ENCODE results near the gene ANXA2.

ANXA2 gene

DNA sequence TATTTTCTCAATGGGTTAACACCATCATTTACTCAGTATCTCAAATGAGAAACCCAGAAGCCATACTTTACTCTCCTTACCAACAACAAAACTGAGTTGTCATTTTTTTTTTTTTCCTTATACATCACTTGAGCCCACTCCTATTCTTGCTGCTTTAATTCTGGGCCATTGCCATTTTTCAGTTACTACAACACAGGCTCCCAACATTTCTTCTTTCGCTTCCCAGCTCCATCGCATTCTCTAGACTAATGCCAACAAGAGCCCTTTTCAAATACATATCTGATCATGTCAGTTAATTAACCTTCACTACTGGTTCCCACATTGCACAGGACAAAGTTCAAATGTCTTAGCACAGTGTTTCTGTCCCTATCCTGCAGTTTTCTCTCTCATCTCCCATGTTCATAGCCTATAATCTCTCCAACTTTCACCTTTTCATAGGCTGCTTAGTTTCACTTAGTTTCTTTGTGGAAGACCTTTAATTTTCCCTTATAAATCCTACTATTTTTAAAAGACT, 22.5 kb upstream of the ANXA2 start:
- DNase-seq (ENCODE audit: low spot score) = no peak
- TF ChIP-seq, protein P1, sequence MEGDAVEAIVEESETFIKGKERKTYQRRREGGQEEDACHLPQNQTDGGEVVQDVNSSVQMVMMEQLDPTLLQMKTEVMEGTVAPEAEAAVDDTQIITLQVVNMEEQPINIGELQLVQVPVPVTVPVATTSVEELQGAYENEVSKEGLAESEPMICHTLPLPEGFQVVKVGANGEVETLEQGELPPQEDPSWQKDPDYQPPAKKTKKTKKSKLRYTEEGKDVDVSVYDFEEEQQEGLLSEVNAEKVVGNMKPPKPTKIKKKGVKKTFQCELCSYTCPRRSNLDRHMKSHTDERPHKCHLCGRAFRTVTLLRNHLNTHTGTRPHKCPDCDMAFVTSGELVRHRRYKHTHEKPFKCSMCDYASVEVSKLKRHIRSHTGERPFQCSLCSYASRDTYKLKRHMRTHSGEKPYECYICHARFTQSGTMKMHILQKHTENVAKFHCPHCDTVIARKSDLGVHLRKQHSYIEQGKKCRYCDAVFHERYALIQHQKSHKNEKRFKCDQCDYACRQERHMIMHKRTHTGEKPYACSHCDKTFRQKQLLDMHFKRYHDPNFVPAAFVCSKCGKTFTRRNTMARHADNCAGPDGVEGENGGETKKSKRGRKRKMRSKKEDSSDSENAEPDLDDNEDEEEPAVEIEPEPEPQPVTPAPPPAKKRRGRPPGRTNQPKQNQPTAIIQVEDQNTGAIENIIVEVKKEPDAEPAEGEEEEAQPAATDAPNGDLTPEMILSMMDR (IDR thresholded peaks at IDR 0.05; ENCODE audit: borderline replicate concordance, control extremely low read depth, extremely low read depth, insufficient read depth, missing control alignments) = no peak
- in situ Hi-C loops (cut with MboI; ENCODE audit: low sequenced_read_pairs, unreplicated experiment) = no loop called here

DNA sequence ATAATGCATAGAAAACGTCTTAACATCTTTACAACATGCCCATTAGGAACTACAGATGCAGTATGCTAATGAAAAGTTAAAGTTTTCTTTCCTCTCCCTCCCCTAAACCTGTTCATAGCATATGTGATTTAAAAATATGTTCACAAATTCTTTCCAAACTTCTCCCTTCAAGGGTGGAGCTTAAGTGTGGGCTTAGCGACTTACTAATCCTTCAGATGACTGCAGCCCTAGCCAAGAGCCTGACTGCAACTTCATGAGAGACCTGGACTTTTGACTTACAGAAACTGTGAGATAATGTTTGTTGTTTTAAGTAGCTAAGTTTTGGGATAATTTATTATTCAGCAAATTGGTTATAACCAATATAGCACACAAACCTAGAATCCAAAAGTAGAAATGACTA, 22.0 kb upstream of the ANXA2 start:
- no peak for DNase-seq (ENCODE audit: low spot score)
- in situ Hi-C loops (cut with MboI; ENCODE audit: low sequenced_read_pairs, unreplicated experiment) = no loop called here

DNA sequence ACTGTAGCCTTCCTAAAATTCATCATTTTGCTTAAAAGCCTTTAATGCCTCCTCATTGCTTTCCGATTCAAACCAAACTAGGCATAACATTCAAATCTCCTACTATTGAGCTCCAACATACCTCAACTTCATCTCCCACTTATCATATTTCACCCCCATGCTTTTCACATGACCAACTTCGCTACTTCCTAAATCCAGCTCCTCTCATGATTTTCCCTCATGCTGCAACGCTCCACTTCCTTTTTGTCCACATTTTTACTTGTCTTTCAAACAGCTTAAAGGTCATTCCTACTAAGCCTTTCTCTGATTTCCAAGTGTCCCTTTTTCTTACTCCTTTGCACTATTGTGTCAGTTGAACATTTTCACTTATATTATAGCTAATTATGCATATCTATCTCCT, 20.3 kb upstream of the ANXA2 start:
- no peak for DNase-seq (ENCODE audit: low spot score)
- in situ Hi-C loops (cut with MboI; ENCODE audit: low sequenced_read_pairs, unreplicated experiment) = no loop called here
- TF ChIP-seq, protein P1 (IDR thresholded peaks at IDR 0.05; ENCODE audit: borderline replicate concordance, control extremely low read depth, extremely low read depth, insufficient read depth, missing control alignments) = no peak

More for the DNA sequence above, 22.0 kb upstream of the ANXA2 start:
- TF ChIP-seq, protein P1 (IDR thresholded peaks at IDR 0.05; ENCODE audit: borderline replicate concordance, control extremely low read depth, extremely low read depth, insufficient read depth, missing control alignments) = no peak

DNA sequence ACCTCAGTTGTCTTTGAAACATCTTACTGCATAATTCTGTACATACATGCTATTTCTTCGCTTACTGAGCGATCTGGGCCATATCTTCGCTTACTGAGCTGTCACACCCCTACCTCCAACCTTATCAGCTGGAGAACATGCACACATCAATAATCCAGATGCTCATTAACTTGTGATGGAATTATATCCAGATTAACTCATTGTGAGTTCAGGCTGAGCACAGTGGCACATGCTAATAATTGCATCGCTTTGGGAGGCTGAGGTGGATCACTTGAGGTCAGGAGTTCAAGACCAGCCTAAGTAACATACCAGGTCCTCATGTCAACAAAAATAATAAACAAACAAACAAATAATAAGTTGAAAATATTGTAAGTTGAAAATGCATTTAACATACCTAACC, 19.3 kb upstream of the ANXA2 start:
- in situ Hi-C loops (cut with MboI; ENCODE audit: low sequenced_read_pairs, unreplicated experiment) = no loop called here
- DNase-seq (ENCODE audit: low spot score) = no peak
- TF ChIP-seq, protein P1 (IDR thresholded peaks at IDR 0.05; ENCODE audit: borderline replicate concordance, control extremely low read depth, extremely low read depth, insufficient read depth, missing control alignments) = no peak

DNA sequence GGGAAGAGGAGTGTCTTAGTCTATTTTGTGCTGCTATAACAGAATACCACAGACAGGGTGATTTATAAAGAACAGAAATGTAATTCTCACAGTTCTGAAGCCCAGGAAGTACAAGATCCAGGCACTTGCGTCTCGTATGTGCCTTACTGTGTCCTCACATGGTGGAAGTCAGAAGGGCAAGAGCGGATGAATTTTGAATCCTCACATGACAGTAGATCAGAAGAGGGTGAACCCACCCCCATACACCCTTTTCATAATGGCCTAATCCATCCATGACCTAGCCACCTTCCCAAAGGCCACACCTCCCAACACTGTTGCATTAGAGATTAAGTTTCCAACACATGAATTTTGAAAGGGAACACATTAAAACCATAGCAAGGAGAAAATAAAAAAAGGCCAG, 18.7 kb upstream of the ANXA2 start:
- in situ Hi-C loops (cut with MboI; ENCODE audit: low sequenced_read_pairs, unreplicated experiment) = no loop called here
- TF ChIP-seq, protein P1 (IDR thresholded peaks at IDR 0.05; ENCODE audit: borderline replicate concordance, control extremely low read depth, extremely low read depth, insufficient read depth, missing control alignments) = no peak
- no peak for DNase-seq (ENCODE audit: low spot score)

DNA sequence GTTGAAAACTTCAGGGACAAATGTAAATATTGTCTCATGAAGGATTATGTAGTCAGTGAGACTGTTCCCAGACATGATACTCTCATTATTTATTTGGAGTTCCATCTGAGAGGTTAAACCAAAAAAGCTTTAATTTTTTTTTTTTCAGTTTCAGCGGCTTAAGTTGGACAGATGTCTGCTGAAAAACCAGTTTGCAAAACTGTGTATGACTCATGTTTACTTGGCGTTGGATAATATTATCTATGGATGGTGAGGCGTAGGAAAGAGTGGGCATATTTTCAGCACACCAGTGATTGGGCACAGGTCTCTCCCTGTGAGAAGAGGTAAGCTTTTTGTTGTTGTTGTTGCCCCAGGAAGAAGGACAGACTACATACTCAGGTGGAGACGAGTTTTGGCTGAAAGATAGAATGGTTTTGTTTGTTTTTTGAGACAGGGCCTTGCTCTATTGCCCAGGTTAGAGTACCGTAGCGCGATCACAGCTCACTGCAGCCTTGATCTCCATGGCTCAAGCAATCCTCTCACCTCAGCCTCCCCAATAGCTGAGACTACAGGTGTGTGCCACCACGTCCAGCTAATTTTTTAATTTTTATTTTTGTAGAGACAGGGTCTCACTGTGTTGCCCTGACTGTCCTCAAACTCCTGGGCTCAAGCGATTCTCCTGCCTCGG, 16.4 kb upstream of the ANXA2 start:
- in situ Hi-C loops (cut with MboI; ENCODE audit: low sequenced_read_pairs, unreplicated experiment) = no loop called here
- DNase-seq (ENCODE audit: low spot score) = no peak
- TF ChIP-seq, protein P1 (IDR thresholded peaks at IDR 0.05; ENCODE audit: borderline replicate concordance, control extremely low read depth, extremely low read depth, insufficient read depth, missing control alignments) = no peak

Measured in GM13976 (cell line).